WTC11 (cell line): ENCODE results near the gene HOXC11. TPM values are rescaled to one million over a fixed set of nuclear protein-coding genes. Genes with fewer than 3 reads are reported as not detected.

Experiments used
- ATAC-seq: fragments of 200-7000 bp; cut with Tn5 transposase; 2 replicates; pipeline ENCODE4 v1.10.0; 2021; ENCODE audit warnings: mild to moderate bottlenecking, moderate library complexity
- CTCF ChIA-PET: fragments of 300-600 bp; sonication (Branson Sonifier 250); formaldehyde crosslinking; loops from one replicate; lab custom pipeline; 2021; ENCODE audit warnings: antibody characterized with exemption; lab: Charles Lee
- POLR2A ChIA-PET: fragments of 350-600 bp; sonication (Branson Sonifier 250); formaldehyde crosslinking; loops from one replicate; lab custom pipeline; 2021; ENCODE audit warnings: antibody characterized with exemption; lab: Charles Lee
- DNase-seq: peaks from one replicate; pipeline ENCODE4 v3.0.0; 2021; ENCODE audit warnings: low spot score
- H3K27ac Mint-ChIP-seq: 2 replicates; pipeline ENCODE4 v1.8.0; 2021; ENCODE audit warnings: mixed read lengths
- H3K27me3 Mint-ChIP-seq: 2 replicates; pipeline ENCODE4 v1.8.0; 2021; ENCODE audit warnings: low read depth, mild to moderate bottlenecking, moderate library complexity, mixed read lengths
- H3K36me3 Mint-ChIP-seq: 2 replicates; pipeline ENCODE4 v1.8.0; 2021; ENCODE audit warnings: mixed read lengths
- H3K4me1 Mint-ChIP-seq: 2 replicates; pipeline ENCODE4 v1.8.0; 2022; ENCODE audit warnings: mixed read lengths
- H3K4me3 Mint-ChIP-seq: 2 replicates; pipeline ENCODE4 v1.8.0; 2021; ENCODE audit warnings: mild to moderate bottlenecking, moderate library complexity, mixed read lengths
- H3K9me3 Mint-ChIP-seq: 2 replicates; pipeline ENCODE4 v1.8.0; 2021; ENCODE audit warnings: mixed read lengths
- CREB1 ChIP-seq: sonication (generic); formaldehyde crosslinking; IDR thresholded peaks from 2 replicates; pipeline ENCODE4 v1.8.0; 2023; ENCODE audit warnings: mild to moderate bottlenecking, missing genetic modification reagents
- ESRRA ChIP-seq: sonication (generic); formaldehyde crosslinking; IDR thresholded peaks from 2 replicates; pipeline ENCODE4 v1.8.1; 2022; ENCODE audit warnings: mild to moderate bottlenecking, missing genetic modification reagents, borderline replicate concordance
- FOXK1 ChIP-seq: sonication (generic); formaldehyde crosslinking; IDR thresholded peaks from 2 replicates; pipeline ENCODE4 v1.8.0; 2022; ENCODE audit warnings: mild to moderate bottlenecking, moderate library complexity, missing genetic modification reagents
- GTF2I ChIP-seq: fragments of 250-450 bp; sonication (Bioruptor Pico); conservative IDR thresholded peaks from 2 replicates; pipeline ENCODE4 v1.4.0; 2021; ENCODE audit warnings: mild to moderate bottlenecking
- JUN ChIP-seq: sonication (generic); formaldehyde crosslinking; IDR thresholded peaks from 2 replicates; pipeline ENCODE4 v1.8.0; 2023; ENCODE audit warnings: mild to moderate bottlenecking, missing genetic modification reagents
- KAT7 ChIP-seq: sonication (generic); formaldehyde crosslinking; IDR thresholded peaks from 2 replicates; pipeline ENCODE4 v1.8.1; 2023; ENCODE audit warnings: missing genetic modification reagents, mild to moderate bottlenecking, borderline replicate concordance
- MXD4 ChIP-seq: fragments of 250-450 bp; sonication (Bioruptor Pico); IDR thresholded peaks from 2 replicates; pipeline ENCODE4 v1.8.0; 2021; ENCODE audit warnings: mild to moderate bottlenecking, moderate library complexity, borderline replicate concordance
- MYBL2 ChIP-seq: sonication (generic); formaldehyde crosslinking; IDR thresholded peaks from 2 replicates; pipeline ENCODE4 v1.8.1; 2023; ENCODE audit warnings: mild to moderate bottlenecking, moderate library complexity, missing genetic modification reagents
- PRRX2 ChIP-seq: fragments of 250-450 bp; sonication (Bioruptor Pico); IDR thresholded peaks from 2 replicates; pipeline ENCODE4 v1.8.0; 2021; ENCODE audit warnings: mild to moderate bottlenecking
- ZNF219 ChIP-seq: sonication (generic); formaldehyde crosslinking; IDR thresholded peaks from 2 replicates; pipeline ENCODE4 v1.8.0; 2023; ENCODE audit warnings: missing genetic modification reagents, mild to moderate bottlenecking, borderline replicate concordance
- ZNF232 ChIP-seq: sonication (generic); formaldehyde crosslinking; IDR thresholded peaks from 2 replicates; pipeline ENCODE4 v1.8.0; 2022; ENCODE audit warnings: mild to moderate bottlenecking, missing genetic modification reagents
- ZNF263 ChIP-seq: sonication (generic); formaldehyde crosslinking; IDR thresholded peaks from 2 replicates; pipeline ENCODE4 v1.8.1; 2022; ENCODE audit warnings: low read depth, mild to moderate bottlenecking, moderate library complexity, missing genetic modification reagents
- ZNF671 ChIP-seq: fragments of 250-450 bp; sonication (Bioruptor Pico); IDR thresholded peaks from 2 replicates; pipeline ENCODE4 v1.8.0; 2021; ENCODE audit warnings: mild to moderate bottlenecking
- total RNA-seq: library from RNA; stranded (reverse); gene quantifications from 3 replicates; pipeline ENCODE4 v1.2.3, GENCODE V29; 2021
- TF ChIP-seq, protein P1 (sequence below): sonication (generic); formaldehyde crosslinking; IDR thresholded peaks from 2 replicates; pipeline ENCODE4 v1.8.0; 2022; ENCODE audit warnings: mild to moderate bottlenecking, missing genetic modification reagents
- TF ChIP-seq, protein P2 (sequence below): fragments of 250-450 bp; sonication (Bioruptor Pico); IDR thresholded peaks from 2 replicates; pipeline ENCODE4 v1.9.0; 2021; ENCODE audit warnings: mild to moderate bottlenecking
- TF ChIP-seq, protein P3 (sequence below): sonication (generic); formaldehyde crosslinking; IDR thresholded peaks from 2 replicates; pipeline ENCODE4 v1.8.0; 2022; ENCODE audit warnings: mild to moderate bottlenecking, missing genetic modification reagents
- TF ChIP-seq, protein P4 (sequence below): sonication (generic); formaldehyde crosslinking; IDR thresholded peaks from 2 replicates; pipeline ENCODE4 v1.8.0; 2023; ENCODE audit warnings: missing genetic modification reagents
- TF ChIP-seq, protein P5 (sequence below): fragments of 250-450 bp; sonication (Bioruptor Pico); IDR thresholded peaks from 2 replicates; pipeline ENCODE4 v1.9.0; 2021; ENCODE audit warnings: mild to moderate bottlenecking
- TF ChIP-seq, protein P6 (sequence below): sonication (generic); formaldehyde crosslinking; IDR thresholded peaks from 2 replicates; pipeline ENCODE4 v1.8.1; 2023; ENCODE audit warnings: mild to moderate bottlenecking, missing genetic modification reagents
- TF ChIP-seq, protein P7 (sequence below): sonication (generic); formaldehyde crosslinking; IDR thresholded peaks from 2 replicates; pipeline ENCODE4 v1.8.1; 2022; ENCODE audit warnings: low read depth, mild to moderate bottlenecking, moderate library complexity, missing genetic modification reagents, borderline replicate concordance
- TF ChIP-seq, protein P8 (sequence below): sonication (generic); formaldehyde crosslinking; IDR thresholded peaks from 2 replicates; pipeline ENCODE4 v1.8.0; 2022; ENCODE audit warnings: mild to moderate bottlenecking, missing genetic modification reagents

Gene HOXC11
- total RNA-seq, 1 experiment from 2014 or later, result not detected

DNA sequence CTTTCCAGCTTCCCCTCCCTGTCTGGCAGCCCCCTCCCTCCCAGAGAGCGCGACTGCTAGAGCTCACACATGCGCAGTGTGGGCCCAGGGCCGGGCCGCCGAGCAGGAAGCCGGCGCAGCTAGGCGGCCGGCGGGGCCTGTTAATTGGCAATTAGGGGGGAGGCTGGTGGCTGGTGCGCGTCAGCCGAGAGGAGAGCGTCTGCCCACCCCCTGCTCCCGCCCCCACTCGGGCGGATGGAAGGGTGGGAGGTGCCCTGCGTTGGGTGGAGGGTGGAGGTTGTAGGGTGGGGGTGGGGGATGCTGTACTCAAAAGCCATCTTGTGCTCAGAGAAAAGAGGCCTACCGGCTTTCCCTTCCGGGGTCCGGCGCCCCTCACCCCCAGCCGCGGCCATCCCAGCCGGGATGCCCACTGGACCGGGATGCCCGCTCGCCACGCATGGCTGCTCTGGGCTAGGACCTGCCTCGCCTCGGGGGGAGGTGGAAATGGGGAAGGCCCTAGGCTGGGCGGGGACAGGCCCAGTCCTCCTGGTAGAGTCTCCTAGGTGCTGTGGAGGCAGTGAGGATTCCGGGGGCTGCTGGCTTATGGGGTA lies 45.0 kb downstream of the HOXC11 start:
- H3K9me3 Mint-ChIP-seq, result no peaks in the 10 kb centered on the region
- DNase-seq, result peak; percentile 83
- TF ChIP-seq, protein P1, sequence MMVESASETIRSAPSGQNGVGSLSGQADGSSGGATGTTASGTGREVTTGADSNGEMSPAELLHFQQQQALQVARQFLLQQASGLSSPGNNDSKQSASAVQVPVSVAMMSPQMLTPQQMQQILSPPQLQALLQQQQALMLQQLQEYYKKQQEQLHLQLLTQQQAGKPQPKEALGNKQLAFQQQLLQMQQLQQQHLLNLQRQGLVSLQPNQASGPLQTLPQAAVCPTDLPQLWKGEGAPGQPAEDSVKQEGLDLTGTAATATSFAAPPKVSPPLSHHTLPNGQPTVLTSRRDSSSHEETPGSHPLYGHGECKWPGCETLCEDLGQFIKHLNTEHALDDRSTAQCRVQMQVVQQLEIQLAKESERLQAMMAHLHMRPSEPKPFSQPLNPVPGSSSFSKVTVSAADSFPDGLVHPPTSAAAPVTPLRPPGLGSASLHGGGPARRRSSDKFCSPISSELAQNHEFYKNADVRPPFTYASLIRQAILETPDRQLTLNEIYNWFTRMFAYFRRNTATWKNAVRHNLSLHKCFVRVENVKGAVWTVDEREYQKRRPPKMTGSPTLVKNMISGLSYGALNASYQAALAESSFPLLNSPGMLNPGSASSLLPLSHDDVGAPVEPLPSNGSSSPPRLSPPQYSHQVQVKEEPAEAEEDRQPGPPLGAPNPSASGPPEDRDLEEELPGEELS (CRISPR knock-in tag), result 0 out of 2 replicates have a peak, but pooled peaks have one; percentile 21
- TF ChIP-seq, protein P2, sequence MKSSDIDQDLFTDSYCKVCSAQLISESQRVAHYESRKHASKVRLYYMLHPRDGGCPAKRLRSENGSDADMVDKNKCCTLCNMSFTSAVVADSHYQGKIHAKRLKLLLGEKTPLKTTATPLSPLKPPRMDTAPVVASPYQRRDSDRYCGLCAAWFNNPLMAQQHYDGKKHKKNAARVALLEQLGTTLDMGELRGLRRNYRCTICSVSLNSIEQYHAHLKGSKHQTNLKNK (CRISPR knock-in tag), result no peak
- H3K27ac Mint-ChIP-seq, result no peak overlapping the region
- CTCF ChIA-PET, result interaction anchor here (0.5 to 2.6 kb wide), 18 partner anchors 11 to 307 kb away, joined by 3 to 40 read pairs (median 4); partner anchors contain the start of genes COPZ1, HOXC10, HOXC4 and HOXC5
- ATAC-seq, result peak; percentile 57
- peaks cover 26% of the 10 kb centered on the region for H3K4me1 Mint-ChIP-seq
- peak overlapping the region; percentile 63 for H3K4me3 Mint-ChIP-seq
- POLR2A ChIA-PET, result interaction anchor here (0.5 to 0.7 kb wide), 3 partner anchors 14 to 118 kb away, joined by 3 to 4 read pairs (median 4); no protein-coding TSS in a partner anchor
- H3K36me3 Mint-ChIP-seq, result no peaks in the 10 kb centered on the region; the same call in 1 of the 2 replicates
- H3K27me3 Mint-ChIP-seq, result peaks cover 99% of the 10 kb centered on the region

DNA sequence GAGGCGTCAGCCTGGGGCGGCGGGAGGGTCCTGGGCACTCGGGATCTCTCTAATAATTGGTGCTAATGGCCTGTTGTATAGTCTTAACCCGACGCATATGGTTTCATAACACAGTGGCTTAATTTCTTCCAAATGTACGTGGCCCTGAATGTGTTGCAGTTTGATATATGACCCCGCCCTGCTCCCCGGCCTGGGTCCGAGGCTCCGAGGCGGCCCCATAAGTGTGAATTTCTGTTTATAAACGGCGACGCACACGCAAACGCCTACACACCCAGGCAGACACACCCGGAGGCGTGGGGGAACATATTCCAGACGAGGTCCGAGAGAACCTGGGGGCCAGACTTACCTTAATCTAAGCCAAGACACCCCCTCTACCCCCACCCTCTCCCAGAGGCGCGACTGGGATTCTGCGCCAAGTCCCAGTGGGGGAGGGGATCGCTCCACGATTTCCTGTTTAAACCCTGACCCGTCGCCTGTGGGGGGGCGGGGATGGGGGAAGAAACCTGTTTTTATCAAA lies 45.6 kb downstream of the HOXC11 start:
- H3K9me3 Mint-ChIP-seq, result no peaks in the 10 kb centered on the region
- no peak for DNase-seq
- no peaks in the 10 kb centered on the region; the same call in 1 of the 2 replicates for H3K36me3 Mint-ChIP-seq
- H3K27me3 Mint-ChIP-seq, result peaks cover 99% of the 10 kb centered on the region
- peaks cover 26% of the 10 kb centered on the region for H3K4me1 Mint-ChIP-seq
- H3K4me3 Mint-ChIP-seq, result peak overlapping the region; percentile 63
- ChIA-PET POLR2A (interaction anchor here (0.5 kb wide), 1 partner anchor 14 kb away, joined by 4 read pairs; no protein-coding TSS in a partner anchor), CTCF (interaction anchor here (1.8 kb wide), 1 partner anchor 34 kb away, joined by 6 read pairs; the partner anchor contains the start of gene HOXC10)
- ATAC-seq, result no peak
- TF ChIP-seq MYBL2 (CRISPR knock-in tag), result no peak
- TF ChIP-seq PRRX2 (CRISPR knock-in tag), result no peak
- TF ChIP-seq ZNF232 (CRISPR knock-in tag), result no peak
- no peak for TF ChIP-seq KAT7
- no peak for TF ChIP-seq FOXK1 (CRISPR knock-in tag)
- TF ChIP-seq MXD4 (CRISPR knock-in tag), result no peak
- no peak for TF ChIP-seq JUN (CRISPR knock-in tag)
- TF ChIP-seq, protein P3, sequence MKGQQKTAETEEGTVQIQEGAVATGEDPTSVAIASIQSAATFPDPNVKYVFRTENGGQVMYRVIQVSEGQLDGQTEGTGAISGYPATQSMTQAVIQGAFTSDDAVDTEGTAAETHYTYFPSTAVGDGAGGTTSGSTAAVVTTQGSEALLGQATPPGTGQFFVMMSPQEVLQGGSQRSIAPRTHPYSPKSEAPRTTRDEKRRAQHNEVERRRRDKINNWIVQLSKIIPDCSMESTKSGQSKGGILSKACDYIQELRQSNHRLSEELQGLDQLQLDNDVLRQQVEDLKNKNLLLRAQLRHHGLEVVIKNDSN, result no peak
- TF ChIP-seq ESRRA (CRISPR knock-in tag), result no peak
- TF ChIP-seq, protein P4, sequence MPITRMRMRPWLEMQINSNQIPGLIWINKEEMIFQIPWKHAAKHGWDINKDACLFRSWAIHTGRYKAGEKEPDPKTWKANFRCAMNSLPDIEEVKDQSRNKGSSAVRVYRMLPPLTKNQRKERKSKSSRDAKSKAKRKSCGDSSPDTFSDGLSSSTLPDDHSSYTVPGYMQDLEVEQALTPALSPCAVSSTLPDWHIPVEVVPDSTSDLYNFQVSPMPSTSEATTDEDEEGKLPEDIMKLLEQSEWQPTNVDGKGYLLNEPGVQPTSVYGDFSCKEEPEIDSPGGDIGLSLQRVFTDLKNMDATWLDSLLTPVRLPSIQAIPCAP (CRISPR knock-in tag), result no peak
- no peak for TF ChIP-seq GTF2I
- no peak for TF ChIP-seq CREB1 (CRISPR knock-in tag)
- TF ChIP-seq, protein P5, sequence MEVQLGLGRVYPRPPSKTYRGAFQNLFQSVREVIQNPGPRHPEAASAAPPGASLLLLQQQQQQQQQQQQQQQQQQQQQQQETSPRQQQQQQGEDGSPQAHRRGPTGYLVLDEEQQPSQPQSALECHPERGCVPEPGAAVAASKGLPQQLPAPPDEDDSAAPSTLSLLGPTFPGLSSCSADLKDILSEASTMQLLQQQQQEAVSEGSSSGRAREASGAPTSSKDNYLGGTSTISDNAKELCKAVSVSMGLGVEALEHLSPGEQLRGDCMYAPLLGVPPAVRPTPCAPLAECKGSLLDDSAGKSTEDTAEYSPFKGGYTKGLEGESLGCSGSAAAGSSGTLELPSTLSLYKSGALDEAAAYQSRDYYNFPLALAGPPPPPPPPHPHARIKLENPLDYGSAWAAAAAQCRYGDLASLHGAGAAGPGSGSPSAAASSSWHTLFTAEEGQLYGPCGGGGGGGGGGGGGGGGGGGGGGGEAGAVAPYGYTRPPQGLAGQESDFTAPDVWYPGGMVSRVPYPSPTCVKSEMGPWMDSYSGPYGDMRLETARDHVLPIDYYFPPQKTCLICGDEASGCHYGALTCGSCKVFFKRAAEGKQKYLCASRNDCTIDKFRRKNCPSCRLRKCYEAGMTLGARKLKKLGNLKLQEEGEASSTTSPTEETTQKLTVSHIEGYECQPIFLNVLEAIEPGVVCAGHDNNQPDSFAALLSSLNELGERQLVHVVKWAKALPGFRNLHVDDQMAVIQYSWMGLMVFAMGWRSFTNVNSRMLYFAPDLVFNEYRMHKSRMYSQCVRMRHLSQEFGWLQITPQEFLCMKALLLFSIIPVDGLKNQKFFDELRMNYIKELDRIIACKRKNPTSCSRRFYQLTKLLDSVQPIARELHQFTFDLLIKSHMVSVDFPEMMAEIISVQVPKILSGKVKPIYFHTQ (CRISPR knock-in tag), result no peak
- TF ChIP-seq, protein P6, sequence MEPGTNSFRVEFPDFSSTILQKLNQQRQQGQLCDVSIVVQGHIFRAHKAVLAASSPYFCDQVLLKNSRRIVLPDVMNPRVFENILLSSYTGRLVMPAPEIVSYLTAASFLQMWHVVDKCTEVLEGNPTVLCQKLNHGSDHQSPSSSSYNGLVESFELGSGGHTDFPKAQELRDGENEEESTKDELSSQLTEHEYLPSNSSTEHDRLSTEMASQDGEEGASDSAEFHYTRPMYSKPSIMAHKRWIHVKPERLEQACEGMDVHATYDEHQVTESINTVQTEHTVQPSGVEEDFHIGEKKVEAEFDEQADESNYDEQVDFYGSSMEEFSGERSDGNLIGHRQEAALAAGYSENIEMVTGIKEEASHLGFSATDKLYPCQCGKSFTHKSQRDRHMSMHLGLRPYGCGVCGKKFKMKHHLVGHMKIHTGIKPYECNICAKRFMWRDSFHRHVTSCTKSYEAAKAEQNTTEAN (CRISPR knock-in tag), result no peak
- TF ChIP-seq, protein P7, sequence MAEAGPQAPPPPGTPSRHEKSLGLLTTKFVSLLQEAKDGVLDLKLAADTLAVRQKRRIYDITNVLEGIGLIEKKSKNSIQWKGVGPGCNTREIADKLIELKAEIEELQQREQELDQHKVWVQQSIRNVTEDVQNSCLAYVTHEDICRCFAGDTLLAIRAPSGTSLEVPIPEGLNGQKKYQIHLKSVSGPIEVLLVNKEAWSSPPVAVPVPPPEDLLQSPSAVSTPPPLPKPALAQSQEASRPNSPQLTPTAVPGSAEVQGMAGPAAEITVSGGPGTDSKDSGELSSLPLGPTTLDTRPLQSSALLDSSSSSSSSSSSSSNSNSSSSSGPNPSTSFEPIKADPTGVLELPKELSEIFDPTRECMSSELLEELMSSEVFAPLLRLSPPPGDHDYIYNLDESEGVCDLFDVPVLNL (CRISPR knock-in tag), result no peak
- no peak for TF ChIP-seq ZNF671 (CRISPR knock-in tag)
- no peak for TF ChIP-seq ZNF219 (CRISPR knock-in tag)
- TF ChIP-seq, protein P8, sequence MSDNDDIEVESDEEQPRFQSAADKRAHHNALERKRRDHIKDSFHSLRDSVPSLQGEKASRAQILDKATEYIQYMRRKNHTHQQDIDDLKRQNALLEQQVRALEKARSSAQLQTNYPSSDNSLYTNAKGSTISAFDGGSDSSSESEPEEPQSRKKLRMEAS (CRISPR knock-in tag), result no peak
- TF ChIP-seq ZNF263 (CRISPR knock-in tag), result no peak
- H3K27ac Mint-ChIP-seq, result no peak overlapping the region
